ENCODE measurements around the gene FMO1. TPM values are rescaled to one million over a fixed set of nuclear protein-coding genes. Genes with fewer than 3 reads are reported as not detected.

FMO1 gene
- polyA plus RNA-seq, 2 of the 4 experiments (the other 2 are of a cell fraction) = not detected

DNA sequence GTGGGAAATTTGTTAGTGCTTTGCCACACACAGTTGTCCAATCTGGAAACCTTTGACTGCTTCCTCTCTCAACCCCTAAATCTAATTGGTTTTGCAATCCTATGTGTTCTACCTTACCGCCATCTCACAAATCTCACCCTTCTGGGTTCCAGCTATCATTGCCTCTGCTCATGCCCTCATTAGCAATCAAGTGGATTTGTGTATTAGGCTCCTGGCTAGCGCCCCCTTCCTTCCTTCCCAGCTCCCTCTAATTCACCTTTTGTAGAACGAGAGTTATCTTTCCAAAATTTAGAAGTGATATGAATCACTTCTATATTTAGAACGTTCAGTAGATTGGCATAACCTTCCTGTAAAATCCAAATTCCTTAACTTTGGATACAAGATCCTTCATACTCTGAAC is 18.6 kb downstream of the FMO1 start:
- Histone ChIP-seq H3K4me2 (no peak overlapping the region), H3K4me1 (no peaks in the 10 kb centered on the region), H3K9me3 (no peaks in the 10 kb centered on the region), H3K4me3 (no peak overlapping the region), H3K27ac (no peak overlapping the region)
- ChIA-PET CTCF (interaction anchor here (1.7 kb wide), 1 partner anchor 16 kb away, joined by 5 read pairs; no protein-coding TSS in a partner anchor), POLR2A (no interaction called here)
- no peak for FAIRE-seq
- 11% methylated on average over 4 of the region's 4 CpGs for WGBS (ENCODE audit: missing lambda C conversion rate)
- no peak for TF ChIP-seq CHD4 (IDR thresholded peaks at IDR 0.05; ENCODE audit: borderline replicate concordance)
- no peak for TF ChIP-seq EP300 (IDR thresholded peaks at IDR 0.05)
- TF ChIP-seq POLR2A (IDR thresholded peaks at IDR 0.05; ENCODE audit: low read length) = no peak
- no peak for TF ChIP-seq ZFP36 (IDR thresholded peaks at IDR 0.05; ENCODE audit: borderline replicate concordance, partially characterized antibody)
- no peak for TF ChIP-seq MAFK (IDR thresholded peaks at IDR 0.05; ENCODE audit: partially characterized antibody)
- TF ChIP-seq, protein P1, sequence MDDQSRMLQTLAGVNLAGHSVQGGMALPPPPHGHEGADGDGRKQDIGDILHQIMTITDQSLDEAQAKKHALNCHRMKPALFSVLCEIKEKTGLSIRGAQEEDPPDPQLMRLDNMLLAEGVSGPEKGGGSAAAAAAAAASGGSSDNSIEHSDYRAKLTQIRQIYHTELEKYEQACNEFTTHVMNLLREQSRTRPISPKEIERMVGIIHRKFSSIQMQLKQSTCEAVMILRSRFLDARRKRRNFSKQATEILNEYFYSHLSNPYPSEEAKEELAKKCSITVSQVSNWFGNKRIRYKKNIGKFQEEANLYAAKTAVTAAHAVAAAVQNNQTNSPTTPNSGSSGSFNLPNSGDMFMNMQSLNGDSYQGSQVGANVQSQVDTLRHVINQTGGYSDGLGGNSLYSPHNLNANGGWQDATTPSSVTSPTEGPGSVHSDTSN (IDR thresholded peaks at IDR 0.05) = no peak
- TF ChIP-seq, protein P2, sequence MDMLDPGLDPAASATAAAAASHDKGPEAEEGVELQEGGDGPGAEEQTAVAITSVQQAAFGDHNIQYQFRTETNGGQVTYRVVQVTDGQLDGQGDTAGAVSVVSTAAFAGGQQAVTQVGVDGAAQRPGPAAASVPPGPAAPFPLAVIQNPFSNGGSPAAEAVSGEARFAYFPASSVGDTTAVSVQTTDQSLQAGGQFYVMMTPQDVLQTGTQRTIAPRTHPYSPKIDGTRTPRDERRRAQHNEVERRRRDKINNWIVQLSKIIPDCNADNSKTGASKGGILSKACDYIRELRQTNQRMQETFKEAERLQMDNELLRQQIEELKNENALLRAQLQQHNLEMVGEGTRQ (IDR thresholded peaks at IDR 0.05) = no peak
- ATAC-seq = no peak
- no peak for DNase-seq (ENCODE audit: low read depth in 1 of 2, low spot score in 1 of 2)

DNA sequence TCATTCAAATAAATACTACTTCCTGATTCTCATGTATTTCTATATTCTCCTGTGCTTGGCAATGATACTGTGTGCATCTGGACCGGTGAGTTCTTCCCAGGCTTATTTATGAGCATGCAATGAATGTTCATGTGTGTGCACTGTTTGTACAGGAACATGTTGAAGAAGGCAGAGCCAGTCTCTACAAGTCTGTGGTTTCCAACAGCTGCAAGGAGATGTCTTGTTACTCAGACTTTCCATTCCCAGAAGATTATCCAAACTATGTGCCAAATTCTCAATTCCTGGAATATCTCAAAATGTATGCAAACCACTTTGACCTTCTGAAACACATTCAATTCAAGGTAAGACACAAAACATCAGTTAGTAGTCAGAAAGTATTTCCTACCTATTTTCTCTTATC is 19.1 kb downstream of the FMO1 start:
- Histone ChIP-seq H3K9me3 (no peaks in the 10 kb centered on the region), H3K27ac (no peak overlapping the region), H3K4me1 (no peaks in the 10 kb centered on the region), H3K4me2 (no peak overlapping the region), H3K4me3 (no peak overlapping the region)
- CTCF ChIA-PET = interaction anchor here (1.7 kb wide), 1 partner anchor 16 kb away, joined by 5 read pairs; no protein-coding TSS in a partner anchor
- FAIRE-seq = no peak
- 9% methylated on average over 1 of the region's 1 CpG for WGBS (ENCODE audit: missing lambda C conversion rate)
- DNase-seq (ENCODE audit: low read depth in 1 of 2, low spot score in 1 of 2) = no peak
- no peak for ATAC-seq
- POLR2A ChIA-PET = no interaction called here
- TF ChIP-seq NFE2L2 (conservative IDR thresholded peaks at IDR 0.05; ENCODE audit: low read length) = no peak
- TF ChIP-seq EHF (CRISPR knock-in tag; IDR thresholded peaks at IDR 0.05) = no peak
- no peak for TF ChIP-seq RAD21 (conservative IDR thresholded peaks at IDR 0.05 in 1 of 2, IDR thresholded peaks at IDR 0.05 in 1 of 2)
- TF ChIP-seq EHMT2 (IDR thresholded peaks at IDR 0.05; ENCODE audit: low read depth) = no peak
- TF ChIP-seq CBX8 (IDR thresholded peaks at IDR 0.05) = no peak
- TF ChIP-seq GATA3 (IDR thresholded peaks at IDR 0.05; ENCODE audit: borderline replicate concordance) = no peak
- TF ChIP-seq, protein P2 (IDR thresholded peaks at IDR 0.05) = no peak
- TF ChIP-seq PHF8 (IDR thresholded peaks at IDR 0.05; ENCODE audit: borderline replicate concordance, low read depth) = no peak
- TF ChIP-seq MAZ (IDR thresholded peaks at IDR 0.05; ENCODE audit: borderline replicate concordance, low read depth, low read length) = no peak

DNA sequence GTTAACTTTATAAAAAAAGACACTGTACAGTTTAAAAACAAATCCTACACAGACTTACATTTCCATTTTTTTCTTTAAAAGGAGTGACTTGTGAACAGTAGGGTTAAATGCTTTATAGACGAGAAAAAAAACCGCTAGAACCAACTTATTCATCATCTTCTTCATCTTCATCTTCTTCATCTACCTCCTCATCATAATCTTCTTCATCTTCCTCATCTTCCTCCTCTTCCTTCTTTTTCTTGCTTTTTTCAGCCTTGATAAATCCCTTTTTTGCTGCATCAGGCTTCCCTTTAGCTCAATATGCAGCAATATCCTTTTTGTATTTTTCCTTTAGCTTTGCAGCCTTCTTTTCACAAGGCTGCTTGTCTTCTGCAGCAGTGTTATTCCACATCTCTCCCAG is 22.5 kb downstream of the FMO1 start:
- ChIA-PET CTCF (interaction anchor here (0.9 kb wide), 1 partner anchor 43 kb away, joined by 3 read pairs; the partner anchor contains the start of gene FMO4), POLR2A (no interaction called here)

More for the DNA sequence above, 22.5 kb downstream of the FMO1 start:
- ATAC-seq (no peak), FAIRE-seq (no peak), DNase-seq (ENCODE audit: low read depth in 1 of 2, low spot score in 1 of 2) (no peak)
- WGBS (ENCODE audit: missing lambda C conversion rate) = 39% methylated on average over 2 of the region's 2 CpGs
- Histone ChIP-seq H3K4me2 (no peak overlapping the region), H3K27ac (no peak overlapping the region), H3K4me3 (no peak overlapping the region), H3K4me1 (no peaks in the 10 kb centered on the region), H3K9me3 (no peaks in the 10 kb centered on the region)
- TF ChIP-seq RARB (CRISPR knock-in tag; IDR thresholded peaks at IDR 0.05) (no peak), SMC3 (IDR thresholded peaks at IDR 0.05) (no peak), CBX2 (IDR thresholded peaks at IDR 0.05; ENCODE audit: borderline replicate concordance, low read depth) (no peak), KDM5A (IDR thresholded peaks at IDR 0.05) (no peak), ESRRA (IDR thresholded peaks at IDR 0.05; ENCODE audit: borderline replicate concordance, low read length) (no peak), BHLHE40 (IDR thresholded peaks at IDR 0.05; ENCODE audit: low read depth, low read length) (no peak), NFE2L2 (conservative IDR thresholded peaks at IDR 0.05; ENCODE audit: low read length) (no peak)
- TF ChIP-seq, protein P3, sequence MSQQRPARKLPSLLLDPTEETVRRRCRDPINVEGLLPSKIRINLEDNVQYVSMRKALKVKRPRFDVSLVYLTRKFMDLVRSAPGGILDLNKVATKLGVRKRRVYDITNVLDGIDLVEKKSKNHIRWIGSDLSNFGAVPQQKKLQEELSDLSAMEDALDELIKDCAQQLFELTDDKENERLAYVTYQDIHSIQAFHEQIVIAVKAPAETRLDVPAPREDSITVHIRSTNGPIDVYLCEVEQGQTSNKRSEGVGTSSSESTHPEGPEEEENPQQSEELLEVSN (IDR thresholded peaks at IDR 0.05; ENCODE audit: borderline replicate concordance, low read depth) = no peak
- TF ChIP-seq, protein P4, sequence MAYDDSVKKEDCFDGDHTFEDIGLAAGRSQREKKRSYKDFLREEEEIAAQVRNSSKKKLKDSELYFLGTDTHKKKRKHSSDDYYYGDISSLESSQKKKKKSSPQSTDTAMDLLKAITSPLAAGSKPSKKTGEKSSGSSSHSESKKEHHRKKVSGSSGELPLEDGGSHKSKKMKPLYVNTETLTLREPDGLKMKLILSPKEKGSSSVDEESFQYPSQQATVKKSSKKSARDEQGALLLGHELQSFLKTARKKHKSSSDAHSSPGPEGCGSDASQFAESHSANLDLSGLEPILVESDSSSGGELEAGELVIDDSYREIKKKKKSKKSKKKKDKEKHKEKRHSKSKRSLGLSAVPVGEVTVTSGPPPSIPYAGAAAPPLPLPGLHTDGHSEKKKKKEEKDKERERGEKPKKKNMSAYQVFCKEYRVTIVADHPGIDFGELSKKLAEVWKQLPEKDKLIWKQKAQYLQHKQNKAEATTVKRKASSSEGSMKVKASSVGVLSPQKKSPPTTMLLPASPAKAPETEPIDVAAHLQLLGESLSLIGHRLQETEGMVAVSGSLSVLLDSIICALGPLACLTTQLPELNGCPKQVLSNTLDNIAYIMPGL (CRISPR knock-in tag; IDR thresholded peaks at IDR 0.05; ENCODE audit: borderline replicate concordance) = no peak
- TF ChIP-seq, protein P5, sequence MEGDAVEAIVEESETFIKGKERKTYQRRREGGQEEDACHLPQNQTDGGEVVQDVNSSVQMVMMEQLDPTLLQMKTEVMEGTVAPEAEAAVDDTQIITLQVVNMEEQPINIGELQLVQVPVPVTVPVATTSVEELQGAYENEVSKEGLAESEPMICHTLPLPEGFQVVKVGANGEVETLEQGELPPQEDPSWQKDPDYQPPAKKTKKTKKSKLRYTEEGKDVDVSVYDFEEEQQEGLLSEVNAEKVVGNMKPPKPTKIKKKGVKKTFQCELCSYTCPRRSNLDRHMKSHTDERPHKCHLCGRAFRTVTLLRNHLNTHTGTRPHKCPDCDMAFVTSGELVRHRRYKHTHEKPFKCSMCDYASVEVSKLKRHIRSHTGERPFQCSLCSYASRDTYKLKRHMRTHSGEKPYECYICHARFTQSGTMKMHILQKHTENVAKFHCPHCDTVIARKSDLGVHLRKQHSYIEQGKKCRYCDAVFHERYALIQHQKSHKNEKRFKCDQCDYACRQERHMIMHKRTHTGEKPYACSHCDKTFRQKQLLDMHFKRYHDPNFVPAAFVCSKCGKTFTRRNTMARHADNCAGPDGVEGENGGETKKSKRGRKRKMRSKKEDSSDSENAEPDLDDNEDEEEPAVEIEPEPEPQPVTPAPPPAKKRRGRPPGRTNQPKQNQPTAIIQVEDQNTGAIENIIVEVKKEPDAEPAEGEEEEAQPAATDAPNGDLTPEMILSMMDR (IDR thresholded peaks at IDR 0.05) = no peak
- TF ChIP-seq, protein P1 (IDR thresholded peaks at IDR 0.05) = no peak

Measured in A549 (cell line).